Stimulated activated CD4-positive, alpha-beta T cell treated with anti-CD3 and anti-CD28 coated beads, Interleukin-12 subunit alpha, Interleukin-12 subunit beta, amount 100 ng/mL, for 48 hours (primary cell): ENCODE data around the gene SCN1B.
"Not testable (repeated sequence)": the region's sequence is repeated elsewhere in the genome, so short reads cannot be mapped to it uniquely, and the experiment has no call there.

Experiments
- DNase-seq, 3 donors: peaks; one replicate each; pipeline ENCODE4 v3.0.0-alpha.2; 2020; ENCODE audit warnings: low read depth in 2 of 3, low spot score in 1 of 3

Gene SCN1B

GRCh38 chr19:35034588-35035382, 4.5 kb downstream of the SCN1B start:
- no peak for DNase-seq

- no peak for DNase-seq
Measured at GRCh38 chr19:35037716-35038622, 7.7 kb downstream of the SCN1B start.

GRCh38 chr19:35038623-35039512, 8.6 kb downstream of the SCN1B start:
- DNase-seq, result no peak

- no peak for DNase-seq
Measured at GRCh38 chr19:35039881-35040825, 9.9 kb downstream of the SCN1B start.

GRCh38 chr19:35040826-35041547, 10.7 kb downstream of the SCN1B start:
- DNase-seq, result no peak

GRCh38 chr19:35041548-35042055, 11.3 kb downstream of the SCN1B start, which contains the start of gene HPN:
TSS of gene HPN (plus strand) at chr19:35041721. CDS start at chr19:35042507, 786 bp downstream.
- no peak for DNase-seq

GRCh38 chr19:35042056-35042730, 11.9 kb downstream of the SCN1B start:
- no peak for DNase-seq

- no peak for DNase-seq
Measured at GRCh38 chr19:35042954-35043604, 12.8 kb downstream of the SCN1B start.

GRCh38 chr19:35043906-35044305, 13.6 kb downstream of the SCN1B start:
- DNase-seq, result no peak

- DNase-seq, result peak; percentile 39 to 77 (median 49)
Measured at GRCh38 chr19:35044317-35045117, 14.2 kb downstream of the SCN1B start.

GRCh38 chr19:35045667-35046300, 15.5 kb downstream of the SCN1B start:
- DNase-seq, result peak in 2 of 3 donors; percentile 27 to 32

- DNase-seq, result no peak
Measured at GRCh38 chr19:35046461-35046860, 16.2 kb downstream of the SCN1B start.

- no peak for DNase-seq
Measured at GRCh38 chr19:35048911-35049411, 18.7 kb downstream of the SCN1B start.

GRCh38 chr19:35049456-35049855, 19.2 kb downstream of the SCN1B start:
- no peak for DNase-seq

GRCh38 chr19:35050662-35051061, 20.4 kb downstream of the SCN1B start:
- DNase-seq, result not testable (repeated sequence)

- DNase-seq, result not testable (repeated sequence)
Measured at GRCh38 chr19:35051268-35051667, 21.0 kb downstream of the SCN1B start.
